GM10248 (cell line): ENCODE data around the gene MED10.

Experiments
- CTCF ChIA-PET: fragments of 300-600 bp; sonication (Branson Sonifier 250); formaldehyde crosslinking; extraction: SDS; loops from one replicate; lab custom pipeline; 2021; ENCODE audit warnings: antibody characterized with exemption; lab: Yijun Ruan, JAX
- POLR2A ChIA-PET: fragments of 350-650 bp; sonication (Branson Sonifier 250); formaldehyde crosslinking; extraction: SDS; loops from one replicate; lab custom pipeline; 2020; ENCODE audit warnings: antibody characterized with exemption; lab: Yijun Ruan, JAX
- DNase-seq: peaks from one replicate; pipeline ENCODE4 v3.0.0; 2012; ENCODE audit errors: extremely low spot score
- TF ChIP-seq, protein P1 (sequence below): IDR thresholded peaks from 2 replicates; pipeline ENCODE4 v1.5.1; 2012; ENCODE audit warnings: mild to moderate bottlenecking, low read depth; ENCODE audit errors: extremely low read depth, missing control alignments, control extremely low read depth

Gene MED10

DNA sequence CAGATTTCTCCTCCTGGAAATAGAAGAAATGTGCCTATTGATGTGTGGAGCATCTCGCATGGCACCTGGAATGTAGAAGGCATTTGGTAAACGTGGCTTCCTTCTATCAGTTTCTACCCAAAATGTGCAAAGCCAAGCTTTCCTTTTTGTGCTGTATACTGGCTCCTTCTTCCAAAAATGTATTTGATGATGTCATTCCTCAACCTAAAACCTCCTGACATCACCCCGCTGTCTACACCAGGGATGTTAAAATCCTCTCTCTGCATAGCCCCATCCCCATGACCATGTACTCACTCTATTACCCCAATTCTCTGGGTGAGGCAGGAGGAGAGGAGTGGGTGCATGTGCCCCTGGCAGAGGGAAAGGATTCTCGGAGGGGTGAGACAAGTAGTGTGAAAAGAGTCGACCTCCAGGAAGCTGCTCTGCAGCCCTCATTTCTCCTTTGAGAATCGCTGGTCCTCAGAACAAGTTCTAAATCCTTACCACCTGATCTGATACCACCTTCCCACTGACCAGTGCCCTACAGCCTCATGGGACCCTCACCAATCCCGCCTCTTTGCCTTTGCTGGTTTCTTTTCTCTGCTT lies 11.7 kb upstream of the MED10 start:
- ChIA-PET POLR2A (no interaction called here), CTCF (interaction anchor here (0.8 to 1.2 kb wide), 2 partner anchors 9 to 62 kb away, joined by 3 read pairs; no protein-coding TSS in a partner anchor)
- no peak for DNase-seq
- TF ChIP-seq, protein P1, sequence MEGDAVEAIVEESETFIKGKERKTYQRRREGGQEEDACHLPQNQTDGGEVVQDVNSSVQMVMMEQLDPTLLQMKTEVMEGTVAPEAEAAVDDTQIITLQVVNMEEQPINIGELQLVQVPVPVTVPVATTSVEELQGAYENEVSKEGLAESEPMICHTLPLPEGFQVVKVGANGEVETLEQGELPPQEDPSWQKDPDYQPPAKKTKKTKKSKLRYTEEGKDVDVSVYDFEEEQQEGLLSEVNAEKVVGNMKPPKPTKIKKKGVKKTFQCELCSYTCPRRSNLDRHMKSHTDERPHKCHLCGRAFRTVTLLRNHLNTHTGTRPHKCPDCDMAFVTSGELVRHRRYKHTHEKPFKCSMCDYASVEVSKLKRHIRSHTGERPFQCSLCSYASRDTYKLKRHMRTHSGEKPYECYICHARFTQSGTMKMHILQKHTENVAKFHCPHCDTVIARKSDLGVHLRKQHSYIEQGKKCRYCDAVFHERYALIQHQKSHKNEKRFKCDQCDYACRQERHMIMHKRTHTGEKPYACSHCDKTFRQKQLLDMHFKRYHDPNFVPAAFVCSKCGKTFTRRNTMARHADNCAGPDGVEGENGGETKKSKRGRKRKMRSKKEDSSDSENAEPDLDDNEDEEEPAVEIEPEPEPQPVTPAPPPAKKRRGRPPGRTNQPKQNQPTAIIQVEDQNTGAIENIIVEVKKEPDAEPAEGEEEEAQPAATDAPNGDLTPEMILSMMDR = no peak

GRCh38 chr5:6389397-6389796 lies 11.1 kb upstream of the MED10 start:
- ChIA-PET POLR2A (no interaction called here), CTCF (interaction anchor here (1.2 kb wide), 1 partner anchor 9 kb away, joined by 3 read pairs; no protein-coding TSS in a partner anchor)
- TF ChIP-seq, protein P1 = no peak
- DNase-seq = no peak

DNA sequence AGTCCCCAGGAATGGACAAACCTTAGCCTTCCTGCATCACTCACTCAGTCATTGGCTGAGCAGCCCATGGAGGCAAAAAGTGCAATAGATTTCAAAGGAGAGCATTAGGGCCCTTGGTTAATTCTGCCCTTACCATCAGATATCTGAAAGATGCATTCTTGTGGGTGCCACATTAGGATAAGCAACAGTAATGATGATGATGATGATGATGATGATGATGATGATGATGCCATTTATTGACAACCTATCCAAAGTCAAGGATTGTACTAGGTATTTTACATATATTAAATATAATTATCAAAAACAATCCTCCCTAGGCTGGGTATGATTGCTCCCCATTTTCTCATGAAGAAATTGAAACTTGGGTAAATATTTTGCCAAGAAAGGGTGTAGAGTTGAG lies 9.6 kb upstream of the MED10 start:
- TF ChIP-seq, protein P1 = no peak
- CTCF ChIA-PET = no interaction called here
- POLR2A ChIA-PET = no interaction called here
- no peak for DNase-seq

GRCh38 chr5:6386271-6386670 lies 7.9 kb upstream of the MED10 start:
- TF ChIP-seq, protein P1 = no peak
- ChIA-PET CTCF (interaction anchor here (0.6 to 1.5 kb wide), 4 partner anchors 10 to 49 kb away, joined by 3 to 5 read pairs (median 4); no protein-coding TSS in a partner anchor), POLR2A (no interaction called here)
- no peak for DNase-seq

DNA sequence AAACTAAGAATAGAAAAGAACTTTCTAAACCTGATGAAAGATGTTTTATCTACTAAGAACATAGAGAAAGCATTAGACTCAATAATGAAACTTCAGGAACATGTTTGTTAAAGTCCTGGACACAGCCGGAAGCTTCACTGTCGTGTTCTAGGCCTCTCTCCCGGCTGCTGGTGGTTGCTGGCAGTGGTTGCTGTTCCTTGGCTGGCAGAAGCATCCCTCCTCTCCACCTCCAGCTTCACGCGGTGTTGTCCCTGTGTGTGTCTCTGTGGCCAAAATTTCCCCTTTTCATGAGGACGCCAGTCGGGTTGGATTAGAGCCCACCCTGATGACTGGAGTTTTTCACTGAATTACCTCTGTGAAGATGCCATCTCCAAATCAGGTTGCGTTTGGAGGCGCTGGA lies 6.5 kb upstream of the MED10 start:
- TF ChIP-seq, protein P1 = no peak
- CTCF ChIA-PET = interaction anchor here (1.3 to 1.5 kb wide), 2 partner anchors 10 to 50 kb away, joined by 3 to 5 read pairs; no protein-coding TSS in a partner anchor
- DNase-seq = no peak
- POLR2A ChIA-PET = no interaction called here

DNA sequence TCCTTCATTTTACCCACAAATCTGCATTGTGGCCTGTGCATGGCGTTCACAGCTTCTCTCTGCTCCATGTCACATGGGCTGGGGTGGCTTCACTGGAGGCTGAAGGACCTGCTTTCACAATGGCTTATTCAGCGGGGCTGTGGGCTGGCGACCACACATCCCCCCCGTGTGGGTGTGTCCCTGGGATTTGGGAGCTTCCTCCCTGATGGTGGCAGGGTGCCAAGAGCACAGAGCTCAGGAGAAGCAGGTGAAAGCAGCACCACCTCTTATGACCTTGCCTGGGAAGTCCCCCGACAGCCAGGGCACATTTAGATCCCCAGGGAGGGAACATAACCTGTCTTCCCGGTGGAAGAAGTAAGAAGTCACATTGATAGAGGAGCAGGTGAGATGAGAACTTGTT lies 5.0 kb upstream of the MED10 start:
- DNase-seq = no peak
- POLR2A ChIA-PET = no interaction called here
- TF ChIP-seq, protein P1 = no peak
- CTCF ChIA-PET = interaction anchor here (1.0 kb wide), 1 partner anchor 10 kb away, joined by 3 read pairs; no protein-coding TSS in a partner anchor
